ENCODE measurements around the gene ANGPTL2.

- TF ChIP-seq, protein P1, sequence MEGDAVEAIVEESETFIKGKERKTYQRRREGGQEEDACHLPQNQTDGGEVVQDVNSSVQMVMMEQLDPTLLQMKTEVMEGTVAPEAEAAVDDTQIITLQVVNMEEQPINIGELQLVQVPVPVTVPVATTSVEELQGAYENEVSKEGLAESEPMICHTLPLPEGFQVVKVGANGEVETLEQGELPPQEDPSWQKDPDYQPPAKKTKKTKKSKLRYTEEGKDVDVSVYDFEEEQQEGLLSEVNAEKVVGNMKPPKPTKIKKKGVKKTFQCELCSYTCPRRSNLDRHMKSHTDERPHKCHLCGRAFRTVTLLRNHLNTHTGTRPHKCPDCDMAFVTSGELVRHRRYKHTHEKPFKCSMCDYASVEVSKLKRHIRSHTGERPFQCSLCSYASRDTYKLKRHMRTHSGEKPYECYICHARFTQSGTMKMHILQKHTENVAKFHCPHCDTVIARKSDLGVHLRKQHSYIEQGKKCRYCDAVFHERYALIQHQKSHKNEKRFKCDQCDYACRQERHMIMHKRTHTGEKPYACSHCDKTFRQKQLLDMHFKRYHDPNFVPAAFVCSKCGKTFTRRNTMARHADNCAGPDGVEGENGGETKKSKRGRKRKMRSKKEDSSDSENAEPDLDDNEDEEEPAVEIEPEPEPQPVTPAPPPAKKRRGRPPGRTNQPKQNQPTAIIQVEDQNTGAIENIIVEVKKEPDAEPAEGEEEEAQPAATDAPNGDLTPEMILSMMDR (IDR thresholded peaks at IDR 0.05), result no peak
- TF ChIP-seq POLR2AphosphoS5 (IDR thresholded peaks at IDR 0.05), result no peak
- no peak for TF ChIP-seq POLR2A (IDR thresholded peaks at IDR 0.05)
Measured at GRCh38 chr9:127136081-127136879, 13.8 kb upstream of the ANGPTL2 start.
